HepG2 (cell line): ENCODE results near the gene C1QTNF12. TPM values are rescaled to one million over a fixed set of nuclear protein-coding genes. Genes with fewer than 3 reads are reported as not detected.

Source experiments
- ATAC-seq: fragments of 200-7000 bp; cut with Tn5 transposase; 3 replicates; pipeline ENCODE4 v1.9.1; 2020; ENCODE audit warnings: mild to moderate bottlenecking, moderate library complexity
- BruUV-seq: library from RNA; stranded (reverse); fragments of 400-500 nt; replicated peaks from 2 replicates; lab custom pipeline; 2021; lab: Mats Ljungman, UMichigan
- CTCF ChIA-PET: fragments of 300-600 bp; formaldehyde crosslinking; extraction: SDS; loops from one replicate; lab custom pipeline; 2021; ENCODE audit warnings: low total read pairs, inconsistent platforms, low intra/inter-chr PET ratio; lab: Yijun Ruan, JAX
- POLR2A ChIA-PET: fragments of 350-600 bp; sonication (Branson Sonifier 250); formaldehyde crosslinking; loops from one replicate; lab custom pipeline; 2020; ENCODE audit warnings: antibody characterized with exemption, inconsistent platforms; lab: Yijun Ruan, JAX
- DNase-seq: peaks from one replicate; pipeline ENCODE4 v3.0.0-alpha.2; 2015; ENCODE audit warnings: low spot score
- FAIRE-seq: peaks from 3 replicates; lab custom pipeline; 2011; peaks lifted over from hg19 to GRCh38; lab: Jason Lieb, UNC
- H2AFZ ChIP-seq: one replicate; pipeline ENCODE4 v1.6.1; 2011; ENCODE audit warnings: low read length, inconsistent platforms
- H3K27ac ChIP-seq: fragments of 300-600 bp; 3 replicates; pipeline ENCODE4 v1.8.0; 2011; ENCODE audit warnings: mixed run types, mild to moderate bottlenecking, mixed read lengths, low read length, inconsistent platforms; ENCODE audit not compliant: insufficient read depth; ENCODE audit errors: extremely low read length
- H3K27me3 ChIP-seq, 2 experiments: fragments of 200-600 bp in 1 of 2; 2 replicates in 1 of 2; 3 replicates in 1 of 2; pipeline versions ENCODE4 v1.6.0 to v1.8.0; 2011; ENCODE audit warnings: low read length in 2 of 2, mild to moderate bottlenecking in 2 of 2, moderate library complexity in 2 of 2, inconsistent platforms in 1 of 2; ENCODE audit not compliant: insufficient read depth in 2 of 2, control insufficient read depth in 1 of 2
- H3K36me3 ChIP-seq, 2 experiments: fragments of 200-600 bp in 1 of 2; replicated peaks in 1 of 2; 2 replicates in 1 of 2; 3 replicates in 1 of 2; pipeline versions ENCODE4 v1.5.1 to v1.8.0; 2011; ENCODE audit warnings: low read length in 2 of 2, inconsistent platforms in 1 of 2; ENCODE audit not compliant: insufficient read depth in 2 of 2, control insufficient read depth in 1 of 2
- H3K4me1 ChIP-seq: 2 replicates; pipeline ENCODE4 v1.5.1; 2012; ENCODE audit warnings: low read length, inconsistent platforms; ENCODE audit not compliant: insufficient read depth
- H3K4me2 ChIP-seq: 2 replicates; pipeline ENCODE4 v1.6.0; 2011; ENCODE audit warnings: low read depth, low read length, inconsistent platforms
- H3K4me3 ChIP-seq, 3 experiments: fragments of 200-600 bp in 1 of 3; sonication (generic), shearing (Covaris generic) in 1 of 3; replicated peaks in 1 of 3; 2 replicates each; pipeline ENCODE4 v1.5.1; 2011 to 2016; ENCODE audit warnings: low read length in 3 of 3, inconsistent platforms in 2 of 3, low read depth in 2 of 3, mild to moderate bottlenecking in 2 of 3, control low read depth in 1 of 3, mixed read lengths in 1 of 3; ENCODE audit not compliant: insufficient read depth in 1 of 3
- H3K79me2 ChIP-seq: one replicate; pipeline ENCODE4 v1.6.1; 2011; ENCODE audit warnings: low read length, inconsistent platforms; ENCODE audit not compliant: insufficient read depth
- H3K9ac ChIP-seq: 2 replicates; pipeline ENCODE4 v1.6.0; 2011; ENCODE audit warnings: mild to moderate bottlenecking, low read depth, low read length, inconsistent platforms; ENCODE audit not compliant: insufficient read depth
- H3K9me3 ChIP-seq: 2 replicates; pipeline ENCODE4 v1.5.1; 2012; ENCODE audit warnings: mild to moderate bottlenecking, low read length
- H4K20me1 ChIP-seq: 2 replicates; pipeline ENCODE4 v1.6.0; 2011; ENCODE audit warnings: inconsistent platforms, mild to moderate bottlenecking, low read length, moderate library complexity; ENCODE audit not compliant: insufficient read depth
- DNMT3B ChIP-seq: conservative IDR thresholded peaks from 2 replicates; pipeline ENCODE4 v1.6.1; 2016; ENCODE audit warnings: missing biosample characterization, control low read depth
- EP300 ChIP-seq, 3 experiments: sonication (generic) in 1 of 3; formaldehyde crosslinking in 1 of 3; IDR thresholded peaks; 2 replicates each; pipeline versions ENCODE4 v1.5.1 to v1.6.1; 2011 to 2020; ENCODE audit warnings: low read depth in 2 of 3, low read length in 2 of 3, borderline replicate concordance in 1 of 3, improper control_type of control experiment in 1 of 3, mild to moderate bottlenecking in 1 of 3, missing genetic modification reagents in 1 of 3, moderate library complexity in 1 of 3
- HOXD1 ChIP-seq: sonication (generic); formaldehyde crosslinking; IDR thresholded peaks from 2 replicates; pipeline ENCODE4 v1.5.0; 2020; ENCODE audit warnings: missing genetic modification reagents
- KMT2A ChIP-seq: sonication (generic); formaldehyde crosslinking; IDR thresholded peaks from 2 replicates; pipeline ENCODE4 v1.4.0; 2020; ENCODE audit warnings: missing genetic modification reagents
- PCBP1 ChIP-seq: fragments of 200-400 bp; formaldehyde crosslinking; IDR thresholded peaks from 2 replicates; pipeline ENCODE4 v1.6.1; 2017; ENCODE audit warnings: mild to moderate bottlenecking, low read depth, low read length, borderline replicate concordance
- RAD21 ChIP-seq: fragments of 450-650 bp; formaldehyde crosslinking; IDR thresholded peaks from 2 replicates; pipeline ENCODE4 v1.5.0; 2020; ENCODE audit warnings: mild to moderate bottlenecking
- SETDB1 ChIP-seq: sonication (generic); formaldehyde crosslinking; IDR thresholded peaks from 2 replicates; pipeline ENCODE4 v1.5.1; 2020; ENCODE audit warnings: missing genetic modification reagents, mild to moderate bottlenecking, borderline replicate concordance
- ZMYM3 ChIP-seq: sonication (generic); formaldehyde crosslinking; IDR thresholded peaks from 2 replicates; pipeline ENCODE4 v1.5.1; 2020; ENCODE audit warnings: mild to moderate bottlenecking, missing genetic modification reagents
- ZNF17 ChIP-seq: sonication (generic); formaldehyde crosslinking; IDR thresholded peaks from 2 replicates; pipeline ENCODE4 v1.5.0; 2020; ENCODE audit warnings: mild to moderate bottlenecking, missing genetic modification reagents
- ZNF331 ChIP-seq: sonication (generic); formaldehyde crosslinking; IDR thresholded peaks from 2 replicates; pipeline ENCODE4 v1.4.0; 2020; ENCODE audit warnings: missing genetic modification reagents
- ZNF33B ChIP-seq: sonication (generic); formaldehyde crosslinking; IDR thresholded peaks from 2 replicates; pipeline ENCODE4 v1.5.1; 2020; ENCODE audit warnings: mild to moderate bottlenecking, missing genetic modification reagents
- ZNF556 ChIP-seq: sonication (generic); formaldehyde crosslinking; IDR thresholded peaks from 2 replicates; pipeline ENCODE4 v1.4.0; 2020; ENCODE audit warnings: mild to moderate bottlenecking, missing genetic modification reagents, borderline replicate concordance
- ZNF570 ChIP-seq: sonication (generic); formaldehyde crosslinking; IDR thresholded peaks from 2 replicates; pipeline ENCODE4 v1.4.0; 2020; ENCODE audit warnings: mild to moderate bottlenecking, missing genetic modification reagents, borderline replicate concordance
- ZNF605 ChIP-seq: sonication (generic); formaldehyde crosslinking; IDR thresholded peaks from 2 replicates; pipeline ENCODE4 v1.8.0; 2022; ENCODE audit warnings: mild to moderate bottlenecking, missing genetic modification reagents
- ZNF615 ChIP-seq: sonication (generic); formaldehyde crosslinking; IDR thresholded peaks from 2 replicates; pipeline ENCODE4 v1.5.0; 2020; ENCODE audit warnings: mild to moderate bottlenecking, missing genetic modification reagents, borderline replicate concordance
- ZNF678 ChIP-seq: sonication (generic); formaldehyde crosslinking; IDR thresholded peaks from 2 replicates; pipeline ENCODE4 v1.4.0; 2020; ENCODE audit warnings: mild to moderate bottlenecking, missing genetic modification reagents
- ZNF7 ChIP-seq: IDR thresholded peaks from 2 replicates; pipeline ENCODE4 v1.6.1; 2016; ENCODE audit warnings: missing biosample characterization, missing genetic modification reagents
- ZNF770 ChIP-seq: sonication (generic); formaldehyde crosslinking; IDR thresholded peaks from 2 replicates; pipeline ENCODE4 v1.5.0; 2020; ENCODE audit warnings: mild to moderate bottlenecking, missing genetic modification reagents
- ZNF841 ChIP-seq: sonication (generic); formaldehyde crosslinking; IDR thresholded peaks from 2 replicates; pipeline ENCODE4 v1.8.1; 2023; ENCODE audit warnings: missing genetic modification reagents, borderline replicate concordance
- WGBS: methylation state at CpG from one replicate; pipeline ENCODE4 v1.1.6; 2017; ENCODE audit warnings: low lambda C conversion rate; 5-methylcytosine and 5-hydroxymethylcytosine counted together
- in situ Hi-C: cut with HindIII; loops from 2 replicates; pipeline ENCODE4 v1.10.0; 2017; ENCODE audit warnings: low pct_unique_long_range_greater_than_20kb; ENCODE audit not compliant: extremely low pct_ligation_motif_present
- intact Hi-C: fragments of 100-400 bp; cut with micrococcal nuclease; formaldehyde crosslinking; loops from one replicate; pipeline ENCODE4 v1.10.0; 2022; ENCODE audit not compliant: unreplicated experiment
- polyA plus RNA-seq, 8 experiments: library from polyadenylated mRNA; depleted of rRNA in 3 of 8; stranded (reverse) in 7 of 8; unstranded in 1 of 8; fragments of >200 nt; fragmentation: Illumina TruSeq in 4 of 8; extraction: Trizol in 4 of 8; gene quantifications; 2 replicates each; pipeline versions ENCODE4 v1.2.1 to v1.2.3, GENCODE V29; 2011 to 2016; ENCODE audit warnings: low read depth in 4 of 8, missing spikeins in 1 of 8, mixed read lengths in 1 of 8; ENCODE audit not compliant: insufficient read depth in 1 of 8
- total RNA-seq, 5 experiments: library from RNA; depleted of rRNA; stranded (reverse); fragments of >200 nt; fragmentation: Illumina TruSeq; extraction: Trizol; gene quantifications; 2 replicates each; pipeline ENCODE4 v1.2.3, GENCODE V29; 2016; ENCODE audit warnings: low read depth in 1 of 5
- TF ChIP-seq, protein P1 (sequence below): sonication (generic); formaldehyde crosslinking; IDR thresholded peaks from 2 replicates; pipeline ENCODE4 v1.4.0; 2020; ENCODE audit warnings: mild to moderate bottlenecking, missing genetic modification reagents

C1QTNF12 gene
- total and polyA plus RNA-seq, 2 of the 13 experiments (the other 11 are each of a cell fraction or from before 2014, with no cell fraction given) = 0.18 to 0.64 TPM

DNA sequence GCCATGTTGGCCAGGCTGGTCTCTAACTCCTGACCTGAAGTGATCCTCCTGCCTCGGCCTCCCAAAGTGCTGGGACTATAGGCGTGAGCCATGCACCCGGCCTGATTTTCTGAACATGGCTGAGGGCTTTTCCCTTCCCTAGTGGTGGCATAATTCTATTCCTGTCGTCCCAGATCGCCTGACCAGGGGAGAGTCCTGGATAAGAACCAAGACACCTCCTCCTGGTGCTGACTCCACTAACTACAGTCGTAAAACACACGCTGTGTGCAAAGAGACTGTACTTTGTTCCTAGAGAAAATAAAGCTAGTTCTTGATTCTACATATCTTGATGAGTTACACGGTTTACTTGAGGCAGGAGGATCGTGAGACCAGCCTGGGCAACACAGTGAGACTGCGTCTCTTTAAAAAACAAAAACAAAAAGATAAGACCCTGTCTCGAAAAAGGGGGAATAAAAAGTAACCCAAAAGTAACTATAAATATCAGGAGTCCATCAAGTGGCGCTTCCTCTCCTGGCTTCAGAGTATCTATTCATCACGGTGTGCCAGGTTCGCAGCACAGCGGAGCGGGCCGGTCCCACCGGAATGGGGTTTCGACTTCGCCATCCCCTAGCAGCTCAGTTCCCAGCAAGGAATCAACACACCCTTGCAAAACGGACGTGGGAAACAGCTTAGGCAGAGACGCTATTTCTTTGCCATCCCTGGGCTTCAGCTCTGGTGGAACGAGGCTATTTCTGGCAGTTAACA is 15.7 kb downstream of the C1QTNF12 start:
- 6% methylated on average over 18 of the region's 24 CpGs for WGBS
- Histone ChIP-seq H3K9ac (peak overlapping the region; percentile 98), H3K27me3 (no peaks in the 10 kb centered on the region; a peak in 1 of 5 replicates), H3K36me3 (peaks cover 13 to 27% of the 10 kb centered on the region in 2 experiments), H4K20me1 (0 out of 2 replicates have a peak, but pooled peaks cover 3% of the 10 kb centered on the region), H2AFZ (no peak overlapping the region), H3K4me2 (peak overlapping the region; percentile 85), H3K9me3 (no peaks in the 10 kb centered on the region), H3K79me2 (peaks cover 49% of the 10 kb centered on the region), H3K4me3 (peak overlapping the region; percentile 73 to 93 (median 91)), H3K4me1 (peaks cover 50% of the 10 kb centered on the region), H3K27ac (peak overlapping the region; percentile 88)
- intact Hi-C loops = loop anchor here (5.0 to 10.0 kb wide), 3 partner anchors 56 to 226 kb away; partner anchors contain the start of genes HES4 and TTLL10
- ATAC-seq = peak; percentile 24
- CTCF ChIA-PET = interaction anchor here (1.2 to 2.1 kb wide), 2 partner anchors 107 to 109 kb away, joined by 3 to 5 read pairs; no protein-coding TSS in a partner anchor
- in situ Hi-C loops = no loop called here
- POLR2A ChIA-PET = interaction anchor here (0.9 to 2.7 kb wide), 11 partner anchors 9 to 231 kb away, joined by 3 to 25 read pairs (median 6); partner anchors contain the start of genes C1orf159, HES4 and UBE2J2
- TSS peak; percentile 84 for BruUV-seq
- peak; percentile 60 for DNase-seq
- FAIRE-seq = peak; percentile 82
- TF ChIP-seq ZNF7 = no peak
- TF ChIP-seq ZNF33B (CRISPR knock-in tag) = no peak
- TF ChIP-seq SETDB1 (CRISPR knock-in tag) = no peak
- peak; percentile 43; the same call in 1 of the 2 replicates for TF ChIP-seq ZNF605 (CRISPR knock-in tag)
- TF ChIP-seq ZNF17 = no peak
- peak; percentile 68; the same call in 1 of the 2 replicates for TF ChIP-seq ZMYM3
- TF ChIP-seq RAD21 = peak; percentile 36; the same call in 1 of the 2 replicates
- TF ChIP-seq EP300 (IDR thresholded peaks at IDR 0.05; ENCODE audit: low read depth in 2 of 2, low read length in 2 of 2) = no peak
- TF ChIP-seq EP300 (CRISPR knock-in tag; IDR thresholded peaks at IDR 0.05; ENCODE audit: borderline replicate concordance) = no peak
- no peak for TF ChIP-seq ZNF331 (CRISPR knock-in tag)
- TF ChIP-seq ZNF556 (CRISPR knock-in tag) = no peak
- TF ChIP-seq ZNF678 (CRISPR knock-in tag) = 0 out of 2 replicates have a peak, but pooled peaks have one; percentile 27
- TF ChIP-seq DNMT3B (CRISPR knock-in tag) = no peak
- TF ChIP-seq ZNF770 (CRISPR knock-in tag) = peak; percentile 90
- TF ChIP-seq ZNF570 (CRISPR knock-in tag) = no peak
- TF ChIP-seq, protein P1, sequence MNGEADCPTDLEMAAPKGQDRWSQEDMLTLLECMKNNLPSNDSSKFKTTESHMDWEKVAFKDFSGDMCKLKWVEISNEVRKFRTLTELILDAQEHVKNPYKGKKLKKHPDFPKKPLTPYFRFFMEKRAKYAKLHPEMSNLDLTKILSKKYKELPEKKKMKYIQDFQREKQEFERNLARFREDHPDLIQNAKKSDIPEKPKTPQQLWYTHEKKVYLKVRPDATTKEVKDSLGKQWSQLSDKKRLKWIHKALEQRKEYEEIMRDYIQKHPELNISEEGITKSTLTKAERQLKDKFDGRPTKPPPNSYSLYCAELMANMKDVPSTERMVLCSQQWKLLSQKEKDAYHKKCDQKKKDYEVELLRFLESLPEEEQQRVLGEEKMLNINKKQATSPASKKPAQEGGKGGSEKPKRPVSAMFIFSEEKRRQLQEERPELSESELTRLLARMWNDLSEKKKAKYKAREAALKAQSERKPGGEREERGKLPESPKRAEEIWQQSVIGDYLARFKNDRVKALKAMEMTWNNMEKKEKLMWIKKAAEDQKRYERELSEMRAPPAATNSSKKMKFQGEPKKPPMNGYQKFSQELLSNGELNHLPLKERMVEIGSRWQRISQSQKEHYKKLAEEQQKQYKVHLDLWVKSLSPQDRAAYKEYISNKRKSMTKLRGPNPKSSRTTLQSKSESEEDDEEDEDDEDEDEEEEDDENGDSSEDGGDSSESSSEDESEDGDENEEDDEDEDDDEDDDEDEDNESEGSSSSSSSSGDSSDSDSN (CRISPR knock-in tag) = no peak; the same call in 1 of the 2 replicates
- no peak for TF ChIP-seq HOXD1 (CRISPR knock-in tag)
- no peak for TF ChIP-seq ZNF841 (CRISPR knock-in tag)
- TF ChIP-seq PCBP1 = no peak
- no peak for TF ChIP-seq KMT2A
- no peak for TF ChIP-seq ZNF615 (CRISPR knock-in tag)
